Loucy (cell line): ENCODE results near the gene TNFRSF1B.

ENCODE experiments used
- CTCF ChIP-seq: fragments of 200-600 bp; sonication (generic); conservative IDR thresholded peaks from 2 replicates; pipeline ENCODE4 v1.5.1; 2014; ENCODE audit warnings: mild to moderate bottlenecking, antibody characterized with exemption, low read length
- EZH2phosphoT487 ChIP-seq: fragments of 200-600 bp; IDR thresholded peaks from 2 replicates; pipeline ENCODE4 v1.6.1; 2018; ENCODE audit warnings: antibody characterized with exemption, mild to moderate bottlenecking, moderate library complexity, borderline replicate concordance

GRCh38 chr1:12159816-12160215 lies 7.0 kb upstream of the TNFRSF1B start:
- TF ChIP-seq CTCF (no peak), EZH2phosphoT487 (no peak)
